Right kidney (tissue), 1 donor: ENCODE results near the gene KCNIP1.

ENCODE experiments used
- DNase-seq: peaks from one replicate; pipeline ENCODE4 v3.0.0-alpha.2; 2016

The KCNIP1 gene

DNA sequence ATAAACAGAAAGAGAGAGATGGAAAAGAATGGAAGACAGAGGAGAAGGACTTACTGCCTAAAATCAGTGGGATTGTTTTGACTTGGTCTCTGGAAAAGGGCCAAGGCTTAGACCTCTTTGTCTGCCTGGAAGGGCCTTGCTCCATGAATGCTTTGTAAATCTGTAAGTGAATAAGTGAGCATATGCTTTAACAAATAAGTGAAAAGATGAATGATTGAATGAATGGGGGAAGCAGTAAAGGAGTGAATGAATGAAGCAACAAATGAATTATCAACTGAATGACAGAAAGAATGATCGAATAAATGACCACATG is 5.5 kb downstream of the KCNIP1 start:
- DNase-seq, result no peak

DNA sequence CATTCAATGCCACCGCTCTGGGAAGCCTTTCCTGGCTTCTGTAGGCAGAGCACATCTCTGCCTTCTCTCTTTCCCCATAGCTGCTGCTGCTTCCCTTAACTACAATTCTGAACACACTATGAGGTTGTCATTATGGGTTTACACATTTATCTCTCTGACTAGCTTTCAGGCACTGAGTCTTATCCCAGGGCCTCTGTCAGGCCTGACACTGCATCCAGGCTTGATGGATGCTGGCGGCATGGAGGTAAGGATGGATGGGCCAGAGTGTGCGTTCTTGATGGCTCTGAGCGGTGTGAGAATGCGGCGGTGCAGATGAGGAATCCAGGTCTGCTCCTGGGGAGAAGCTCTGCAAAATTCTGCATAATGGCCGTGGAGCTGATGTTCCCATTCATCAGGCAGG is 6.3 kb downstream of the KCNIP1 start:
- no peak for DNase-seq

DNA sequence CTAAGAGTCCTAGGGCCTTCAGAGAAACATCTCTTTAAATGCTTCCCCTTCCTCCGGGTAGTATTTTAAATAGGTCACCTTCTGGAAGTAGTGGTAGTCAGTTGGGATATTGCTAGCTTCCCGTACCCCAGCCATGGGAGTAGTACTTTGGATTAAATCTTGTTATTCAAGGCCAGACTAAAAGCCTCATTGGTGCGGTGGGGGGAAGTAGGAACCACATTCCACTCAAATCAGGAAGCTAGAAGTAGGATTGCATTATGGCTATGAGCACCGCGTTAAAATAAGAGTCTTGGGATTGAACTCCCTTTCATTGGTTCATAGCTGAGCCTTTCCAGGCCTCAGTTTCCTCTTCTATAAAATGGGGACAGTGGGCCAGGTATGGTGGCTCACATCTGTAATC is 6.7 kb downstream of the KCNIP1 start:
- no peak for DNase-seq

DNA sequence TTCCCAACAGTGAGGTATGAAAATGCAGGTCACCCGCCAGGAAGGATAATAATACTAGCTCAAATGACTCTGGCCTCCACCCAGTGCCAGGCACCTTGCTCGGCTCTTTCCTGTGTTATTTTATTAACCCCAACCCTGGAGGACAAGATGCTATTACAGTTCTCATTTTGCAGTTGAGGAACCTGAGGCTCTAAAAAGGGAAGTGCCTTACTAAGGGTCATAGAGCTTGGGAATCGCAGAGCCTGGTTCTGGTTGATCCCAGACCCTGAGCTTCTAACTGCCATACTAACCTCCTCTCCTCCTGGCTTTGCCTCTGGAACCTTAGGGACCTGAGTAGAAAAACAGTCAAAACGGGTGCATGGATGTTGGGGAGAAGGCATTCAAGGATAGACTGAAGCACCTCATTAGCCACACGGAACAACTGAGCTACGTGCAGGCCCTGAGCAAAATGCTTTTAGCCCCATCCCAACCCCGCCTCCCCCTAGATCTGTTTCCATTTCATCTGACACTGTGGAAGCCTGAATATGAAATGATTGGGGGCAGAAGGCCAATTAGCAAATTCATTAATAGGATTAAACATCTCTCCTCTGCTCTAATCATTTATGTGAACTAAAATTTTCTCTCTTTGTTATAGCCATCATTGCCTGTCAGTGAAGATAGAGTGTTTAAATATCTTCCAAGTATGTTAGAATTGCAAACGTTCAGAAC is 7.9 kb downstream of the KCNIP1 start:
- DNase-seq, result no peak

DNA sequence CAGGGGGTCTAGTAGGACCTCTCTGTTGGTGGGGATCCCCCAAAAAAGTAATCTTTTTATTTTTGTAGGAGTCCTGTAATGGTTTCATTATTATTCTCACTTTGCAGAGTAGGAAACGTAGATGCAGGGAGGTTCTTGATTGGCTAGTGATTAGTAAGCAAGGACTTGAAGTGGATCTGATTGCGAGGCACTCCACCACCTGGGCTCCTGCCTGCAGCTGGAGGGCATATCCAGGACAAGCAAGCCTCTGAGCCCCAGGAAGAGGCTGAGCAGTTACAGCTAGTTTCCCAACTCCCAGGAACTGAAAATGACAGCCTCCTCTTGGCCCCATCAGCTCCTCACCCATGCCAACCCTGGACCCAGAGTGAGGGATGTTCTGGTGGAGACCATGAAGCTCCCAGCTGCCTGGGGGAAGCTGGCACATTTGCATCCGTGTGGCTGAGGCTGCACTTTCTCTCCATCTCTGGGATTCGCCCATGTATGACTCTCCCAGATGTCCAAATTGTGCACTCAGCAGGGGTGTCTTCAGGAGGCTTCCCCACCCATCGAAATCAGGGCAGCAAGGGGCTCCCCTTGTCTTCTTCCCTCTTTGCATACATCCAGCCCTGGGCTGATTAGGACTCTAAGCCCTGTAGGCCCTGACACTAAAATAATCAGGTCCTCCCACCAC is 10.2 kb downstream of the KCNIP1 start:
- no peak for DNase-seq

DNA sequence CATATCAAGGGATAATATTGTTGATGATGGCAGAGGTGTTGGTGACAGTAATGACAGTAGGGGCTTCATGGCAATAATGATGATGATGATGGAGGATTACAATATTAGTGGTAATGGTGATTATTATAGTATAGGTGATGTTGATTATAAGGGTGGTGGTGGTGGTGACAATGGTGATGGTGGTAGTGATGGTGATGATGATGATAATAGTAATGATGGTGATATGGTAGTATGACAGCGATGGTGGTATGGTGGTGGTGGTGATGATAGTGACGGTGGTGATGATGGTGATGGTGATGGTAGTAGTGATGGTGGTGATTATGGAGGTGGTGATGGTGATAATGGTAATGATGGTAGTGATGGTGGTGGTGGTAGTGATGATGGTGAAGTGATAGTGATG is 13.6 kb downstream of the KCNIP1 start:
- no peak for DNase-seq

DNA sequence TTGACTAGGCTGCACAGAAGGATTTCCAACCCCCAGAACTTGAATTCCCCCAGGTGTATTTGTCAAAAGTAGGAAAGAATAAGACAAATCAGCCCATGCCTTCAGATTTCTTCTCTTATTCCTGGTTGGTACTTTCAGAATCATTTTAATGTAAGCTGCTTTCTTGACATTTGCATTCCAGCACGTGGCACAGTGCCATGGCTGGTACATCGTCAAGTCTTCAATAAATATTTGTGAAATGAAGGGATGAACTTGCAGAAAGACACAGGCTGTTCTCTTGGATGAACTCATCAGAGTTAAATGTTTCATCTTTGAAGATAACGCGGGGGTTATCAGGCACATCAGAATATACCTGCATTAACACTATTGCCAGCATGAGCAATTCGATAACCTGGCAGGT is 14.5 kb downstream of the KCNIP1 start:
- no peak for DNase-seq

DNA sequence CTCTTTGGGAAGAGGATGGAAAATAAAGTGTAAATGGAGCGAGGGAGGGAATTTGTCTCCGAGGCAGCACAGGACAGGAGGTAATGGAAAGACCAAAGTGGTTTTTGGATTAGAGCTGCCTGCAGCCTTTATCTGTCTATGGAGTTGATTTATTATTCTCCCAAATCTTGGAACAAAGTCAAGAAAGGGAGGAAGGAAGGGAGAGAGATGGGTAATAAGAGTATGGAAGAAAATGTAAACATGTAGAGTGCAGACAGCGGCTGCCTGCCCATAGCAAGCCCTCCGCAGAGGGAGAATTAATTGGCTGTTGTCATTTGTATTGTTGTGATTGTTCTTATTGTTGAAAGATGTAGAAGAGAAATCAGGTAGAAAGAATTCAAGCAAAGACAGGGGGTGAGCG is 15.7 kb downstream of the KCNIP1 start:
- no peak for DNase-seq

DNA sequence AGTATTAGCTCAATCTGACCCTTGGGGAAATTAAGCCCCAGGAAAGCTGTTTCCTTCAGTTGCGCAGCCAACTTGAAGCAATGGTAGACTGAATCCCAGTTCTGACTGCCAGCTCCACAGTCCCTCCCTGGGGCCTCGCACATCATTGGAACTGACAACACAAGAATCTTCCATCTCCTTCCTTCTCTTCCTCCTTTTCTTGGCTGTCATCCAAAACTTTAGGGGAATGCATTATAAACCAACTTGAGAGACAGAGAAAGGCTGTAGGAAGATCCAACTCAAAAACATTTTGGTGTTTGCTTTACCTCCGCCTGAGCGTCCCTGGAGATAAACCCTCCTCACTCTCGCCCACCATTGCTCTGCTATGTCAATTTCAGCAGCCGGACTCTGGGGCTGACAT is 16.6 kb downstream of the KCNIP1 start:
- no peak for DNase-seq

DNA sequence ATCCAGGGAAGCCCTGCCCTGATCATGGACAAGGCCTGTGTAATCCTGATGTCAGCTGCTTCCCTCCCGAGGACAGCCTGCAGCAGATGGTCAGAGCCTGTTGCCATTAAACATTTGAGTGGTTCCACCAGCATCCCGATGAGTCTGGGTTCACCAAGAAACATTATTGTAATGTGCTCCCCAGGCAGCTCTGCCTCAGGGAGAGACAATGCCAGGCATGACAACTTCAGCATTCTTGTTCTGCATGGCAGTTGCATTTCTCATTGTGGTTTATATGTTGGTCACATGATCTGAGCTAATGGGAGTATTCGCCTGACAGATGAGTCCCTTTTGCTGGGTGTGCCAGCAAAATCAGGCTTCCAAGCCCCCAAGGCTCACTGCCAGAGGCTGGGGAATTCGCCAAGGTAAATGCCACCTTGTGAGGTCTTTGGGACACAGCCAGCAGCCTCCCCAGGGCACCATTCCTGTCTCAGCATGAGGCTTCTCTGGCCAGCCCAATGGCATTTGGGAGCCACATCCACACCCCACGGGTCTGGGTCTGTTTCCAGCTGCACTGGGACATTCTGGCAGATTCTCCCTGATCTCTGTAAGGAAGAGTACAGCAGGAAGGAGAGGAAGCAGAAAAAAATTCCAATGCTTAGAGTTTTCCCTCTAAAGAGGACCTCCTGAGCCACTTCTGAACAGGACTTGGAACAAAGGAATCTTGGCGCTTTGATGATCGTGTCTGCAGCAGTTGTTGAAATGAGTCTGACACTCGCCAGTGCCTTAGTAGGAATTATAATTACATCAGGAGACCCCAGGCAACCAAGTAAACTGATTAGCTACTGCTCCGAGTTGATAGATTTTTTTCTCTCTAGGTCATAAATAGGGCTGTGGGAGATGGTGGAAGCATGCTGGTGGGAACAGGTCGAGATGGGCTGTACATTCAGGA is 18.7 kb downstream of the KCNIP1 start:
- no peak for DNase-seq

DNA sequence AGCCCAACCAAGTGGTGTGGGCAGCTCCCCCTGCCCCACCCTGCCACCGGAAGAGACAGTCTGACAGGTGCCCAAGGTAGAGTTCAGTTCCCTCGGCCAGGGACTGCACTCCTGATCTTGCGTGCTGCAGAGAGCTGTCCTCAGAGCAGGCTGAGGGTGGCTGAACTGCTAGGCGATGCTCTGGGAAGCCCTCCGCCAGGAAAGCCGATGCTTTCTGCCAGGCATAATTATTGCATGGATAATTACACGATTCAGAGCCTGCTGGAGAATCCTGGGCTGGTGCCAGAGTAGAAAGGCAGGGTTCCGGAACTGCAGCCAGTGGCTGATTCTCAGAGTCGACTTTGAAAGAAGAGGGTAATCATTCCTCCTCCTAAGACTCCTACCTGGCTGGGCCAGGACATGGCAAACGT is 19.3 kb downstream of the KCNIP1 start:
- DNase-seq, result no peak

DNA sequence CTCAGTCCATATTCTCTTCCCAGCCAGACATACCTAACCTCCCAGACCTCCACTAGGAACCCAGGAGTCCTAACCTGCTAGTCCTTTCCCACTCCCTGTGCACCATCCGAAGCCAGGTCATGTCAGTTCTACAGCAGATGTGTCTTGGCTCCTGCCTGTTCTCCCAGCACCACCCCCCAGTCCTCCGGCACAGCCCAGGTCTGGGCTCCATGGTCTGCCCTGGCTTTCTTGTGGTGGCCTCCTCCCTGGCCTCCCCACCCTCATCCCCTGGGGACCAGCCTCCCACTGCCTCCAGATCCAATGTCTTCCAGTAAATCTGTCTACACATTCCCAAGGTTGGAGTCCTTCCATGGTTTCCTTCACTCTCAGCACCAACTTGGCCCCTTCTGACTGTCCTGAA is 20.0 kb downstream of the KCNIP1 start:
- no peak for DNase-seq

DNA sequence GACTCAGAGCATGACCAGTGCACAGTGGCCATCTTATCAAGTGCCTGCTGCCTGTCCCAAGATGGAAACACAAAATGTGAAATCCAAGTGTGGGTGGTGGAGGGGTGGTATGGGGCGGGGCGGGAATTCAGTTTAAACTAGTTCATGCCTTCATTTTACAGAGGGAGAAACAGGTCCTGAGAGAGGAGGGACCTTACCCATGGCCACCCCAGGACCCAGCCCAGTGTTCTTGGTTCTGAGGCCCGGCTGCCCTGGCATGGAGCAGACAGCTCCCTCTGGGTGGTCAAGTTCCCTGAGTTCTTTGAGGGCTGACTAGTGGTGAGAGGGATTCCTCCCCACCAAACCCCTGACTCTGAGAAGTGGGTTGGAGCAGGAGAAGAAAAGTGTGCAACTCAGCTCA is 20.8 kb downstream of the KCNIP1 start:
- no peak for DNase-seq

DNA sequence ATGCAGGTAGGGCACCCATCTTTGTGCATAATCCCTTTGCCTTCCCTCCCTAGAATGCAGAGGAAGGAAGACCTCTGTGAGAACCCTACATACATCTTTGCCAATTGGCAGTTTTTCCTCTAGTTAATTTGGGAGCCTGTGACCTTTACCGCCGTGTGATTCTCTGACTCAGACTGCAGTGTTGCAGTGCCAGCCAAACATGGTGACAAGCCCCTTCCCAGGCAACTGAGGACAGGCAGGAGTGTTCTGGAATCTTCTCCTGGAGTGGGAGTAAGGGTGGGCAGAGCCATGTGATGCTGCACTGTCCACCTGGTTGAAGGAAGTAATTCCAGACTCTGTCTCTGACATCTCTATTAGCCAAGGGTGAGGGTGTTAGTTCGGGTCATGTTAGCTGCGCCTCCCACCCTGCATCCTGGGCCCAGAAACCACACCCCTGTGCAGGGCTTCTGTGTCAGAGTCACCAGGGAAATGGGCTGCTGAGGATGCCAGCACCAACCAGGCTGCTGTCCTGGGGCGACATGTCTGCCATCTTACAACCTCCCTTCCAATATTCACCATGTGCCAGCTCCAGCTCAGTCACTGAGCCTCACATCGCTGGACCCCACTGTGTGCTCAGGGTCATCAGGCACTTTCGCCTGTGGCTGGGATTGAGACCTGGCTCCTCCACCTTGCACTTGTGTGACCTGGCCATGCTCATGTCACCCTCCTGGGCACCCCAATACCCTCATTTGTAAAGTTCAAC is 21.8 kb downstream of the KCNIP1 start:
- DNase-seq, result no peak

DNA sequence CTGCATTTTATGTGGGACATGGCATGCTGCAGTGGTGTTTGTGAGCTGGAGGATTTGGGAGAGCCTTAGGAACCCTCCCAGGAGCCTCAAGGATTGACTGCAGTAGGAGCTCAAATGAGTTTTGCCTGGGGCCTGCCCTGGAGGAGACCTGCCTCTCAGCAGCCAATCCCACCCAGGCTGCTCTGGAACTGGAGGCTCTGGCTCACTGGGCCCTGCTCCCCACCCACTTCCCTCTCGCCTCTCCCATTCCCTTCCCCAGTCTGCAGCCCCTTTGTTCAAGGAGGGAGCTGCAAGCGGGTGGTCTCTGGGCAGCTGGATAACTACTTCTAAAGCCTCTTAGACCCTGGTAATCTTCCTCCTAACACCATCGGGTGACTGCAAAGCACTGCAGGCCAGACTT is 24.2 kb downstream of the KCNIP1 start:
- DNase-seq, result no peak

DNA sequence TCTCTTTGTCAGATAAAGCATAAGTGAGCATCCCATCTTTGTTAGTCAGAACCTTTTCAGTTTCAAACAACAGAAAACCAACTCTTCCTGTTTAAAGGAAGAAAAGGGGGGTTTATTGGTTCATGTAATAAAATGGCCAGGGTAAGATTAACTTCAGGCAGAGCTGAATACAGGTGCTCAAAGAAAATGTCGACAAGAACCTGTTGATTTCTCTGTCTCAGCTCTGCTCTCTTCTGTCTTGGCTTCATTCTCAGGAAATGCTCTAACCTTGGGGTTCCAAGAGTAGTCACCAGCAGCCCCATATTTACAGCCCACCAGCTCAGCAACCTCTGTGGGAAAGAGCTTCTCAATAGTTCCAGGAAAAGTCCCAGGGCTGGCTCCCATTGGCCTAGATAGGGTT is 25.2 kb downstream of the KCNIP1 start:
- DNase-seq, result no peak

DNA sequence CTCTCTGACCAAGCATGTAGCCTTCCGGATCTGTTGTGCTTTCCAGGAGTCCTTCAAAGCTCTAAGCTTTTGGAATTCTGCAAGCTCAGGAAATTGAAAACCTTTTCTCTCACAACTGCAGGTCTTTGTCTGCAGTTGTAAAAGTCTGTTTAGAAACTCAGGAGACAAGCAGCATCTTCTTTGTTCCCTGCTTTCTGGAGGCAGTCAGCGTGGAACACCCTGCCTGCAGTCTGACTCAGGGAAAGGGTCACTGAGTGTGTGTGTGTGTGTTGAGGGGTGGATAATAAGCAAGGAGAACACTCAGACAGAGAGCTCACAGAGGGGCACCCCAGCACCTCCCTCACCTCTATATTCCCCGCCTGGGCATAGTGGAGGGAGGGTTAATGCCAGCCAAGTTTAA is 29.1 kb downstream of the KCNIP1 start:
- DNase-seq, result no peak

DNA sequence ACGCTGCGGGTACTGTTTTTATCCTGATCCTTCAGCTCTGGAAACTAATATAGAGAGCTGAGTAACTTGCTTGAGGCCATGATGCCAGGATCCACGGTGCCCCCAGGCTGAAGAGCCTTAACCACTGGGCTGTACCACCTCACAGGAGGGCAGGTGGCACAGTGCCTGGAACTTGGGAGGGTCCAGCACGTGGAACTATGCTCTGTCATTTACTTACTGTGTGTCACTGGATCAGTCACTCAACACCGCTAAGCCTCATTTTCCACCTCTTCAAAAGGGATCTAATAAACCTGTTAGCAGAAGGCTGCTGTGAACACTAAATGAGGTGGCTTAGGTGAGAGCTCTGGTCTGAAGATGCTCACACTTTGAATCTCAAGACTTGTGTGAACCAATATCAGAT is 29.6 kb downstream of the KCNIP1 start:
- no peak for DNase-seq

DNA sequence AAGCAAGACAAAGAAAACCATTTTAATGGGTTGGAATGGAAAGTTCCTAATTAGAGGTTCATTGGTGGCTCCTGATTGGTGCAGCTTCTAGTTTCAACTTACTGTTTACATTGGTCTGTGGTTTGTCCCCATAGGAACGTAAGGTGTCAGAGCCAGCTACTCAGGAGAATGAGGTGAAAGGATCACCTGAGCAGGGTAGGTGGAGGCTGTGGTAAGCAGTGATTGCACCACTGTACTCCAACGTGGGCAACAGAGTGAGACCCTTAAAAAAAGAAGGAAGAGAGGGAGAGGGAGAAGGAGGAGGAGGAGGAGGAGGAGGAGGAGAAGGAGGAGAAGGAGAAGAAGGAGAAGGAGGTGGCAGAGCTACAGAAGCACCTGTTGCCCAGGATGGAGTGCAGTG is 30.4 kb downstream of the KCNIP1 start:
- DNase-seq, result no peak

DNA sequence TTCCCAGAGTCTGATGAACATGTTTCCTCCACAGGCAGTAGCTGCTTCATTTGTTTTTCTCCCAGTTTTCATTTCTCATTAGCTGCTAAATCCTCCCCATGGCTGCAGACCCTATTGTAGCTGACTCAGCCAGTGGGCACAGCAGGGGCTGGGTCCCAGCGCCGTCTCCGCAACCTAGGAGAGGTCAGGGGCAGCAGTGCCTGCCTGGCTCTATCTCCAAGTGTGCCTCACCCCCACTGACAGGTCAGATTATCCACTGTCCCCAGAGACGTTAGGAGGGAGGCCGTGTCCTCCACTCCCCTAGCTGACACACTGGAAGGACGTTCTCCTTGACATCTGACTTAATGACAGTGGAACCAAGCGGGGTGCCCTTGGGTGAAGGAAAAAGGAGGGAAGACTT is 31.1 kb downstream of the KCNIP1 start:
- DNase-seq, result no peak

DNA sequence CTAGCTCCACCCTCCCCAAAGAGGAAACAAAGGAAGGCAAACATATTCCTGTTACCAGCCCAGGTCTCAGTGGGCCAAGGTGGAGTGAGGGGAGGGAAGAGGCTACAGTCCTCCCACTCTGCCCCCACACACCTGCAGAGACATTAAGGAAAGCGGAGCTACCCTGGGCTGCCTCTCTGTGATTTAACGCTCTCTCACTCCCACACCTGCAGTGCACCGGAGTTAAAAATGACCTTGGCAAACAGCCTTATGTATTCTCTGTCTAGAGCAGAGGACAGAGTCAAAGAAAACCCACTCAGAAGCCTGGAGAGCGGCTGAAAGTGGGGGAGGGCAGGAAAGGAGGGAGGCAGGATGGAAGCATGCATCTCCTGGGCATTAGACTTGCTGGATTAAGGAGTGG is 32.7 kb downstream of the KCNIP1 start:
- no peak for DNase-seq

DNA sequence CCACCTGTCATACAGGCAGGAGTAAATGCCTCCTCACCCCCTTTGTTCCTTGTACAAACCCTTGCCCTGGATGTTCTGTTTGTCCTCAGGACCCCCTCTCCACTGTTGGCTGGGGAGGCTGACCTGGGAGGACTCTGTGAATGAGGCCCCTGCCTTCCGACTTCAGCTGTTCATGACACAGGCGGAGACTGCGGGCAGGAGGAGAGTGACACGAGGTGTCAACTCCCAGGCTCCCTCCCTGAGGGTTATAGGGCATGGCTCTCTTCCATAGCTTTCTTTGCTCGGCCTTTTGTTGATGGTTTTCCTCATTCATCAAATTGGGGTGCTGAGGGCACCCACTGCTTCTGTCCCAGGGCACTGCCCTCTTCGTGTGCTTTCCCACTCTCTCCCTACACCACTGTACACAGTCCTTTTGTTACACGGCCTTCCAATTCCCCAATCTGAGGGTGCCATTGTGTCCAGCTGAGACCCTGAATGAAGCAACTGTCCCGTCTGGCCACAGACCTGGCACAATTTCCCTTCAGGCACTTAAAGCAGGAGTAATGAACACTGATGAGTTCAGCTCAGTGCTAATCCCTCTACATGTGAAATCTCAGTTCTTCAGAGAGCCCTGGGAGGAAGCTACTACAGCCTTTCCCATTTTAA is 33.8 kb downstream of the KCNIP1 start:
- no peak for DNase-seq
